NT2/D1 (cell line): ENCODE data around the gene TBCK.

Source experiments
- YY1 ChIP-seq: IDR thresholded peaks from 2 replicates; pipeline ENCODE4 v1.6.1; 2011; ENCODE audit not compliant: insufficient read length, insufficient read depth
- ZNF274 ChIP-seq: IDR thresholded peaks from 2 replicates; pipeline ENCODE4 v1.6.1; 2011; ENCODE audit warnings: mild to moderate bottlenecking, low read depth, low read length

DNA sequence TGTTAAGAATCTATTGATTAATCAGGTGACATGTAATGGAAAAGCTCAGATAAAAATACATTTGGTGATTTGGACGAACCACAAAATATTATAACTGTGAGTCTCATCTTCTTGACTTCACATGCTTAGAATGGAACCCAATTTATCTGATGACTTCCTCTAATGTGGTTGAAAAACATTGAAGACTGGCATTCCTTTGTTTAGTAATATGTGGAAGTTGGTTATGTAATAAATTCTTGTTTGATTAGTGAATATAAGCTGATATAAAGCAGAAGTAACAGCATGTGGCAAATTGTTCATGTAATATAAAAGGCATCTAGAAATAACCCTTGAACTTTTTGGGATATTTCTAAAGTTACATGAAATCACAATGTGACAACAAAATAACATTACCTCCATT is 42.9 kb upstream of the TBCK start:
- TF ChIP-seq YY1 (no peak), ZNF274 (no peak)
